Measurements from ENCODE around the gene KLF13. TPM values are rescaled to one million over a fixed set of nuclear protein-coding genes. Genes with fewer than 3 reads are reported as not detected.

Gene KLF13
- total and polyA plus RNA-seq, 2 donors (not counting 1 experiment from before 2014, with no cell fraction given): 65.5 to 140 TPM

- Histone ChIP-seq H3K27ac (ENCODE audit: low read length in 2 of 2) (no peak overlapping the region), H3K79me2 (ENCODE audit: control insufficient read depth, insufficient read depth, low read length) (no peaks in the 10 kb centered on the region), H2AFZ (ENCODE audit: insufficient read depth, low read depth, low read length, poor library complexity, severe bottlenecking) (no peak overlapping the region), H3K4me3 (ENCODE audit: control extremely low read depth in 1 of 5, extremely low read depth in 1 of 5, insufficient read depth in 1 of 5, low read depth in 2 of 5, low read length in 4 of 5) (no peak overlapping the region), H3K36me3 (replicated peaks in 1 of 2; ENCODE audit: control extremely low read depth in 1 of 2, control insufficient read depth in 1 of 2, extremely low read depth in 1 of 2, insufficient read depth in 2 of 2, low read length in 1 of 2) (no peaks in the 10 kb centered on the region), H3K4me2 (replicated peaks; ENCODE audit: low read depth, low read length, poor library complexity, severe bottlenecking) (no peak overlapping the region), H4K20me1 (ENCODE audit: control insufficient read depth, insufficient read depth, low read length, poor library complexity, severe bottlenecking) (no peaks in the 10 kb centered on the region), H3K9me3 (ENCODE audit: control extremely low read depth in 1 of 3, control insufficient read depth in 2 of 3, insufficient read depth in 1 of 3, low read length in 2 of 3) (no peaks in the 10 kb centered on the region), H3K4me1 (ENCODE audit: control insufficient read depth in 2 of 2, insufficient read depth in 2 of 2, low read length in 2 of 2) (peaks cover 19 to 23% of the 10 kb centered on the region in 2 donors), H3K27me3 (replicated peaks in 1 of 4; ENCODE audit: control extremely low read depth in 1 of 4, control insufficient read depth in 3 of 4, insufficient read depth in 4 of 4, low read length in 3 of 4) (no peaks in the 10 kb centered on the region), H3K9ac (ENCODE audit: low read length) (no peak overlapping the region)
- H3K27me3 Mint-ChIP-seq: peaks cover 3% of the 10 kb centered on the region
- DNase-seq (no peak), ATAC-seq (ENCODE audit: low read depth) (no peak)
- ChIA-PET POLR2A (interaction anchor here (0.6 kb wide), 1 partner anchor 136 kb away, joined by 5 read pairs; no protein-coding TSS in a partner anchor), CTCF (interaction anchor here (0.6 kb wide), 1 partner anchor 83 kb away, joined by 3 read pairs; no protein-coding TSS in a partner anchor)
- H3K9me3 Mint-ChIP-seq (ENCODE audit: insufficient read depth): no peaks in the 10 kb centered on the region
- intact Hi-C loops (cut with micrococcal nuclease): no loop called here
- TF ChIP-seq CTCF (IDR thresholded peaks at IDR 0.05): no peak
- WGBS (ENCODE audit: insufficient coverage): 84% methylated on average over 8 of the region's 14 CpGs
- peak overlapping the region; percentile 6 for H3K27ac Mint-ChIP-seq
- peaks cover 19% of the 10 kb centered on the region for H3K4me1 Mint-ChIP-seq
- no peak overlapping the region for H3K4me3 Mint-ChIP-seq
These were observed 28.8 kb upstream of the KLF13 start for GRCh38 chr15:31297575-31298456.

GRCh38 chr15:31298707-31299172, 27.9 kb upstream of the KLF13 start:
- no peaks in the 10 kb centered on the region for H3K9me3 ChIP-seq (ENCODE audit: control extremely low read depth in 1 of 3, control insufficient read depth in 2 of 3, insufficient read depth in 1 of 3, low read length in 2 of 3)
- peaks cover 29% of the 10 kb centered on the region for H3K4me1 Mint-ChIP-seq
- H3K27ac ChIP-seq (ENCODE audit: low read length in 2 of 2): no peak overlapping the region
- no peak overlapping the region for H2AFZ ChIP-seq (ENCODE audit: insufficient read depth, low read depth, low read length, poor library complexity, severe bottlenecking)
- no peaks in the 10 kb centered on the region for H3K79me2 ChIP-seq (ENCODE audit: control insufficient read depth, insufficient read depth, low read length)
- H3K27me3 Mint-ChIP-seq: peaks cover 3% of the 10 kb centered on the region
- ATAC-seq (ENCODE audit: low read depth): no peak
- POLR2A ChIA-PET: interaction anchor here (0.7 kb wide), 1 partner anchor 87 kb away, joined by 6 read pairs; no protein-coding TSS in a partner anchor
- TF ChIP-seq EZH2 (IDR thresholded peaks at IDR 0.05; ENCODE audit: borderline replicate concordance, insufficient read depth, low read depth, low read length, poor library complexity, severe bottlenecking): no peak
- no peak for TF ChIP-seq CTCF (IDR thresholded peaks at IDR 0.05)
- H3K9me3 Mint-ChIP-seq (ENCODE audit: insufficient read depth): no peaks in the 10 kb centered on the region
- peaks cover 28 to 32% of the 10 kb centered on the region in 2 donors for H3K4me1 ChIP-seq (ENCODE audit: control insufficient read depth in 2 of 2, insufficient read depth in 2 of 2, low read length in 2 of 2)
- no peaks in the 10 kb centered on the region for H4K20me1 ChIP-seq (ENCODE audit: control insufficient read depth, insufficient read depth, low read length, poor library complexity, severe bottlenecking)
- no peak overlapping the region for H3K4me3 Mint-ChIP-seq
- H3K9ac ChIP-seq (ENCODE audit: low read length): no peak overlapping the region
- H3K27ac Mint-ChIP-seq: no peak overlapping the region
- no peak for DNase-seq
- intact Hi-C loops (cut with micrococcal nuclease): no loop called here
- H3K4me2 ChIP-seq (replicated peaks; ENCODE audit: low read depth, low read length, poor library complexity, severe bottlenecking): no peak overlapping the region
- no peaks in the 10 kb centered on the region for H3K36me3 ChIP-seq (replicated peaks in 1 of 2; ENCODE audit: control extremely low read depth in 1 of 2, control insufficient read depth in 1 of 2, extremely low read depth in 1 of 2, insufficient read depth in 2 of 2, low read length in 1 of 2)
- H3K27me3 ChIP-seq (replicated peaks in 1 of 4; ENCODE audit: control extremely low read depth in 1 of 4, control insufficient read depth in 3 of 4, insufficient read depth in 4 of 4, low read length in 3 of 4): no peaks in the 10 kb centered on the region
- WGBS (ENCODE audit: insufficient coverage): 73% methylated on average over 10 of the region's 11 CpGs
- no peak overlapping the region for H3K4me3 ChIP-seq (ENCODE audit: control extremely low read depth in 1 of 5, extremely low read depth in 1 of 5, insufficient read depth in 1 of 5, low read depth in 2 of 5, low read length in 4 of 5)
- CTCF ChIA-PET: interaction anchor here (0.6 kb wide), 1 partner anchor 82 kb away, joined by 3 read pairs; no protein-coding TSS in a partner anchor

Measured in B cell (primary cell).